ENCODE measurements around the gene DAPL1. TPM values are rescaled to one million over a fixed set of nuclear protein-coding genes. Genes with fewer than 3 reads are reported as not detected.

DAPL1 gene
- total RNA-seq, 1 experiment from 2014 or later = not detected

DNA sequence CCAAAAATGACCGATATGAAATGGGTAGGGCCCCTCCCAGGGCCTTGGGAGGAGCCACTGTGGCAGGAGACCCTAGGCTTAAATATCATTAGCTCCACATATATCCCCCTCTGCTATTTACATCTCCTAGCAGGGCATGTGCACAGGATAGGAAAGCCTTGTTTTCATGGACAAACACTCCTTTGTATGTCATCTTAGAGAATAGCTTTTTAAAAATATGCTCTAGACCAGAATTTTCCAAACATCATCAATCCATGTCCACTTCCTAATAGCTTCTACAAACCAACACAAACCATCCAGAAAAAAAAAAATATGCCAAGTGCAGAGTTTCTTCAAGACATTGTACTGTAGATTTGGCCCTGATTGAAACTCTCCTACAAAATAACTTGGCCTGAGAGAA is 10.8 kb downstream of the DAPL1 start (continued):
- TF ChIP-seq JUN (CRISPR knock-in tag; IDR thresholded peaks at IDR 0.05) = no peak
- no peak for TF ChIP-seq GTF2I (CRISPR knock-in tag; conservative IDR thresholded peaks at IDR 0.05)

DNA sequence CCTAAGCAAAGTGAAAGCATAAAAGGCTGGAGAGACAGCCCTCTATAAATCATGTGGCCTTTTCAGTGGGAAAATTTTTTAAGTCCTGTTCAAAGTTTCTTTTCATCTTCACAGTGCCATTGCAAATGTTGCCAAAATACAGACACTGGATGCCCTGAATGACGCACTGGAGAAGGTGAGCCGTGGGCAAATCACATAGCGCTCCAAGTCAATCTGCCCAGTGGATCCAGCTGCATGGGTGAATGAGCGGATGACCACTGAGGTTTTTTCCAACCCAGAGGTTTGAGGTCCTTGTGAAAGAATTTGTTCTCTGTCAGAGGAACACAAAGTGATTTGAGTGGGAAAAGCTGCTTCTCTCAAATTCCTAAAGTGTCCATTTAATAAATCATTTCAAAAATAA is 11.8 kb downstream of the DAPL1 start:
- POLR2A ChIA-PET = no interaction called here
- CTCF ChIA-PET = no interaction called here

More for the DNA sequence above, 11.8 kb downstream of the DAPL1 start:
- H3K4me3 Mint-ChIP-seq = no peak overlapping the region
- ATAC-seq (no peak), DNase-seq (ENCODE audit: low spot score) (no peak)
- TF ChIP-seq NFATC4 (CRISPR knock-in tag; IDR thresholded peaks at IDR 0.05) (no peak), GTF2I (CRISPR knock-in tag; conservative IDR thresholded peaks at IDR 0.05) (no peak), RELA (CRISPR knock-in tag; IDR thresholded peaks at IDR 0.05; ENCODE audit: borderline replicate concordance) (no peak), PRRX2 (CRISPR knock-in tag; IDR thresholded peaks at IDR 0.05) (no peak), SOX15 (CRISPR knock-in tag; IDR thresholded peaks at IDR 0.05) (no peak), NFE2L1 (CRISPR knock-in tag; IDR thresholded peaks at IDR 0.05) (no peak), KAT7 (CRISPR knock-in tag; IDR thresholded peaks at IDR 0.05; ENCODE audit: borderline replicate concordance) (no peak), SMAD4 (CRISPR knock-in tag; IDR thresholded peaks at IDR 0.05) (no peak), GRHL2 (CRISPR knock-in tag; IDR thresholded peaks at IDR 0.05; ENCODE audit: insufficient replicate concordance, severe bottlenecking) (no peak), TCF7 (CRISPR knock-in tag; IDR thresholded peaks at IDR 0.05; ENCODE audit: low read depth) (no peak), JUN (CRISPR knock-in tag; IDR thresholded peaks at IDR 0.05) (no peak)
- TF ChIP-seq, protein P1, sequence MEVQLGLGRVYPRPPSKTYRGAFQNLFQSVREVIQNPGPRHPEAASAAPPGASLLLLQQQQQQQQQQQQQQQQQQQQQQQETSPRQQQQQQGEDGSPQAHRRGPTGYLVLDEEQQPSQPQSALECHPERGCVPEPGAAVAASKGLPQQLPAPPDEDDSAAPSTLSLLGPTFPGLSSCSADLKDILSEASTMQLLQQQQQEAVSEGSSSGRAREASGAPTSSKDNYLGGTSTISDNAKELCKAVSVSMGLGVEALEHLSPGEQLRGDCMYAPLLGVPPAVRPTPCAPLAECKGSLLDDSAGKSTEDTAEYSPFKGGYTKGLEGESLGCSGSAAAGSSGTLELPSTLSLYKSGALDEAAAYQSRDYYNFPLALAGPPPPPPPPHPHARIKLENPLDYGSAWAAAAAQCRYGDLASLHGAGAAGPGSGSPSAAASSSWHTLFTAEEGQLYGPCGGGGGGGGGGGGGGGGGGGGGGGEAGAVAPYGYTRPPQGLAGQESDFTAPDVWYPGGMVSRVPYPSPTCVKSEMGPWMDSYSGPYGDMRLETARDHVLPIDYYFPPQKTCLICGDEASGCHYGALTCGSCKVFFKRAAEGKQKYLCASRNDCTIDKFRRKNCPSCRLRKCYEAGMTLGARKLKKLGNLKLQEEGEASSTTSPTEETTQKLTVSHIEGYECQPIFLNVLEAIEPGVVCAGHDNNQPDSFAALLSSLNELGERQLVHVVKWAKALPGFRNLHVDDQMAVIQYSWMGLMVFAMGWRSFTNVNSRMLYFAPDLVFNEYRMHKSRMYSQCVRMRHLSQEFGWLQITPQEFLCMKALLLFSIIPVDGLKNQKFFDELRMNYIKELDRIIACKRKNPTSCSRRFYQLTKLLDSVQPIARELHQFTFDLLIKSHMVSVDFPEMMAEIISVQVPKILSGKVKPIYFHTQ (CRISPR knock-in tag; IDR thresholded peaks at IDR 0.05) = no peak
- TF ChIP-seq, protein P2, sequence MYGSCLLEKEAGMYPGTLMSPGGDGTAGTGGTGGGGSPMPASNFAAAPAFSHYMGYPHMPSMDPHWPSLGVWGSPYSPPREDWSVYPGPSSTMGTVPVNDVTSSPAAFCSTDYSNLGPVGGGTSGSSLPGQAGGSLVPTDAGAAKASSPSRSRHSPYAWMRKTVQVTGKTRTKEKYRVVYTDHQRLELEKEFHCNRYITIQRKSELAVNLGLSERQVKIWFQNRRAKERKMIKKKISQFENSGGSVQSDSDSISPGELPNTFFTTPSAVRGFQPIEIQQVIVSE (CRISPR knock-in tag; IDR thresholded peaks at IDR 0.05; ENCODE audit: borderline replicate concordance) = no peak
- TF ChIP-seq, protein P3, sequence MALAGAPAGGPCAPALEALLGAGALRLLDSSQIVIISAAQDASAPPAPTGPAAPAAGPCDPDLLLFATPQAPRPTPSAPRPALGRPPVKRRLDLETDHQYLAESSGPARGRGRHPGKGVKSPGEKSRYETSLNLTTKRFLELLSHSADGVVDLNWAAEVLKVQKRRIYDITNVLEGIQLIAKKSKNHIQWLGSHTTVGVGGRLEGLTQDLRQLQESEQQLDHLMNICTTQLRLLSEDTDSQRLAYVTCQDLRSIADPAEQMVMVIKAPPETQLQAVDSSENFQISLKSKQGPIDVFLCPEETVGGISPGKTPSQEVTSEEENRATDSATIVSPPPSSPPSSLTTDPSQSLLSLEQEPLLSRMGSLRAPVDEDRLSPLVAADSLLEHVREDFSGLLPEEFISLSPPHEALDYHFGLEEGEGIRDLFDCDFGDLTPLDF (CRISPR knock-in tag; IDR thresholded peaks at IDR 0.05) = no peak
- TF ChIP-seq, protein P4, sequence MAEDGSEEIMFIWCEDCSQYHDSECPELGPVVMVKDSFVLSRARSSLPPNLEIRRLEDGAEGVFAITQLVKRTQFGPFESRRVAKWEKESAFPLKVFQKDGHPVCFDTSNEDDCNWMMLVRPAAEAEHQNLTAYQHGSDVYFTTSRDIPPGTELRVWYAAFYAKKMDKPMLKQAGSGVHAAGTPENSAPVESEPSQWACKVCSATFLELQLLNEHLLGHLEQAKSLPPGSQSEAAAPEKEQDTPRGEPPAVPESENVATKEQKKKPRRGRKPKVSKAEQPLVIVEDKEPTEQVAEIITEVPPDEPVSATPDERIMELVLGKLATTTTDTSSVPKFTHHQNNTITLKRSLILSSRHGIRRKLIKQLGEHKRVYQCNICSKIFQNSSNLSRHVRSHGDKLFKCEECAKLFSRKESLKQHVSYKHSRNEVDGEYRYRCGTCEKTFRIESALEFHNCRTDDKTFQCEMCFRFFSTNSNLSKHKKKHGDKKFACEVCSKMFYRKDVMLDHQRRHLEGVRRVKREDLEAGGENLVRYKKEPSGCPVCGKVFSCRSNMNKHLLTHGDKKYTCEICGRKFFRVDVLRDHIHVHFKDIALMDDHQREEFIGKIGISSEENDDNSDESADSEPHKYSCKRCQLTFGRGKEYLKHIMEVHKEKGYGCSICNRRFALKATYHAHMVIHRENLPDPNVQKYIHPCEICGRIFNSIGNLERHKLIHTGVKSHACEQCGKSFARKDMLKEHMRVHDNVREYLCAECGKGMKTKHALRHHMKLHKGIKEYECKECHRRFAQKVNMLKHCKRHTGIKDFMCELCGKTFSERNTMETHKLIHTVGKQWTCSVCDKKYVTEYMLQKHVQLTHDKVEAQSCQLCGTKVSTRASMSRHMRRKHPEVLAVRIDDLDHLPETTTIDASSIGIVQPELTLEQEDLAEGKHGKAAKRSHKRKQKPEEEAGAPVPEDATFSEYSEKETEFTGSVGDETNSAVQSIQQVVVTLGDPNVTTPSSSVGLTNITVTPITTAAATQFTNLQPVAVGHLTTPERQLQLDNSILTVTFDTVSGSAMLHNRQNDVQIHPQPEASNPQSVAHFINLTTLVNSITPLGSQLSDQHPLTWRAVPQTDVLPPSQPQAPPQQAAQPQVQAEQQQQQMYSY (CRISPR knock-in tag; IDR thresholded peaks at IDR 0.05) = no peak
- TF ChIP-seq, protein P5, sequence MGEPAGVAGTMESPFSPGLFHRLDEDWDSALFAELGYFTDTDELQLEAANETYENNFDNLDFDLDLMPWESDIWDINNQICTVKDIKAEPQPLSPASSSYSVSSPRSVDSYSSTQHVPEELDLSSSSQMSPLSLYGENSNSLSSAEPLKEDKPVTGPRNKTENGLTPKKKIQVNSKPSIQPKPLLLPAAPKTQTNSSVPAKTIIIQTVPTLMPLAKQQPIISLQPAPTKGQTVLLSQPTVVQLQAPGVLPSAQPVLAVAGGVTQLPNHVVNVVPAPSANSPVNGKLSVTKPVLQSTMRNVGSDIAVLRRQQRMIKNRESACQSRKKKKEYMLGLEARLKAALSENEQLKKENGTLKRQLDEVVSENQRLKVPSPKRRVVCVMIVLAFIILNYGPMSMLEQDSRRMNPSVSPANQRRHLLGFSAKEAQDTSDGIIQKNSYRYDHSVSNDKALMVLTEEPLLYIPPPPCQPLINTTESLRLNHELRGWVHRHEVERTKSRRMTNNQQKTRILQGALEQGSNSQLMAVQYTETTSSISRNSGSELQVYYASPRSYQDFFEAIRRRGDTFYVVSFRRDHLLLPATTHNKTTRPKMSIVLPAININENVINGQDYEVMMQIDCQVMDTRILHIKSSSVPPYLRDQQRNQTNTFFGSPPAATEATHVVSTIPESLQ (CRISPR knock-in tag; IDR thresholded peaks at IDR 0.05) = no peak
- TF ChIP-seq, protein P6, sequence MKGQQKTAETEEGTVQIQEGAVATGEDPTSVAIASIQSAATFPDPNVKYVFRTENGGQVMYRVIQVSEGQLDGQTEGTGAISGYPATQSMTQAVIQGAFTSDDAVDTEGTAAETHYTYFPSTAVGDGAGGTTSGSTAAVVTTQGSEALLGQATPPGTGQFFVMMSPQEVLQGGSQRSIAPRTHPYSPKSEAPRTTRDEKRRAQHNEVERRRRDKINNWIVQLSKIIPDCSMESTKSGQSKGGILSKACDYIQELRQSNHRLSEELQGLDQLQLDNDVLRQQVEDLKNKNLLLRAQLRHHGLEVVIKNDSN (CRISPR knock-in tag; IDR thresholded peaks at IDR 0.05) = no peak
- TF ChIP-seq, protein P7, sequence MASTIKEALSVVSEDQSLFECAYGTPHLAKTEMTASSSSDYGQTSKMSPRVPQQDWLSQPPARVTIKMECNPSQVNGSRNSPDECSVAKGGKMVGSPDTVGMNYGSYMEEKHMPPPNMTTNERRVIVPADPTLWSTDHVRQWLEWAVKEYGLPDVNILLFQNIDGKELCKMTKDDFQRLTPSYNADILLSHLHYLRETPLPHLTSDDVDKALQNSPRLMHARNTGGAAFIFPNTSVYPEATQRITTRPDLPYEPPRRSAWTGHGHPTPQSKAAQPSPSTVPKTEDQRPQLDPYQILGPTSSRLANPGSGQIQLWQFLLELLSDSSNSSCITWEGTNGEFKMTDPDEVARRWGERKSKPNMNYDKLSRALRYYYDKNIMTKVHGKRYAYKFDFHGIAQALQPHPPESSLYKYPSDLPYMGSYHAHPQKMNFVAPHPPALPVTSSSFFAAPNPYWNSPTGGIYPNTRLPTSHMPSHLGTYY (CRISPR knock-in tag; IDR thresholded peaks at IDR 0.05) = no peak
- TF ChIP-seq, protein P8, sequence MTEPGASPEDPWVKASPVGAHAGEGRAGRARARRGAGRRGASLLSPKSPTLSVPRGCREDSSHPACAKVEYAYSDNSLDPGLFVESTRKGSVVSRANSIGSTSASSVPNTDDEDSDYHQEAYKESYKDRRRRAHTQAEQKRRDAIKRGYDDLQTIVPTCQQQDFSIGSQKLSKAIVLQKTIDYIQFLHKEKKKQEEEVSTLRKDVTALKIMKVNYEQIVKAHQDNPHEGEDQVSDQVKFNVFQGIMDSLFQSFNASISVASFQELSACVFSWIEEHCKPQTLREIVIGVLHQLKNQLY (CRISPR knock-in tag; IDR thresholded peaks at IDR 0.05) = no peak
- TF ChIP-seq, protein P9, sequence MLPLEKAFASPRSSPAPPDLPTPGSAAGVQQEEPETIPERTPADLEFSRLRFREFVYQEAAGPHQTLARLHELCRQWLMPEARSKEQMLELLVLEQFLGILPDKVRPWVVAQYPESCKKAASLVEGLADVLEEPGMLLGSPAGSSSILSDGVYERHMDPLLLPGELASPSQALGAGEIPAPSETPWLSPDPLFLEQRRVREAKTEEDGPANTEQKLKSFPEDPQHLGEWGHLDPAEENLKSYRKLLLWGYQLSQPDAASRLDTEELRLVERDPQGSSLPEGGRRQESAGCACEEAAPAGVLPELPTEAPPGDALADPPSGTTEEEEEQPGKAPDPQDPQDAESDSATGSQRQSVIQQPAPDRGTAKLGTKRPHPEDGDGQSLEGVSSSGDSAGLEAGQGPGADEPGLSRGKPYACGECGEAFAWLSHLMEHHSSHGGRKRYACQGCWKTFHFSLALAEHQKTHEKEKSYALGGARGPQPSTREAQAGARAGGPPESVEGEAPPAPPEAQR (CRISPR knock-in tag; IDR thresholded peaks at IDR 0.05) = no peak
- no peaks in the 10 kb centered on the region for H3K27me3 Mint-ChIP-seq (ENCODE audit: low read depth)
- H3K4me1 Mint-ChIP-seq = no peaks in the 10 kb centered on the region
- no peaks in the 10 kb centered on the region for H3K9me3 Mint-ChIP-seq
- no peak overlapping the region for H3K27ac Mint-ChIP-seq
- no peaks in the 10 kb centered on the region for H3K36me3 Mint-ChIP-seq
